BJ (cell line): Measurements from ENCODE around the gene CPXM1. TPM values are rescaled to one million over a fixed set of nuclear protein-coding genes. Genes with fewer than 3 reads are reported as not detected.

Source experiments
- CTCF ChIA-PET: fragments of 350-600 bp; formaldehyde crosslinking; extraction: SDS; loops from one replicate; lab custom pipeline; 2021; ENCODE audit warnings: antibody characterized with exemption, inconsistent platforms; lab: Yijun Ruan, JAX
- POLR2A ChIA-PET: fragments of 300-600 bp; sonication (Branson Sonifier 250); formaldehyde crosslinking; extraction: SDS; loops from one replicate; lab custom pipeline; 2021; ENCODE audit warnings: antibody characterized with exemption; lab: Charles Lee
- DNase-seq: peaks from one replicate; pipeline ENCODE4 v3.0.0-alpha.2; 2011; ENCODE audit warnings: low read depth
- H3K27me3 ChIP-seq: 2 replicates; pipeline ENCODE4 v1.6.0; 2011; ENCODE audit warnings: low read length; ENCODE audit not compliant: control insufficient read depth, insufficient read depth
- H3K36me3 ChIP-seq: 2 replicates; pipeline ENCODE4 v1.5.1; 2011; ENCODE audit warnings: low read length; ENCODE audit not compliant: control insufficient read depth, insufficient read depth
- H3K4me3 ChIP-seq: 2 replicates; pipeline ENCODE4 v1.5.1; 2011; ENCODE audit warnings: low read depth, mild to moderate bottlenecking, control low read depth, low read length
- polyA plus RNA-seq: library from polyadenylated mRNA; depleted of rRNA; stranded (reverse); fragments of >200 nt; gene quantifications from 2 replicates; pipeline ENCODE4 v1.2.3, GENCODE V29; 2011
- TF ChIP-seq, protein P1 (sequence below): IDR thresholded peaks from 2 replicates; pipeline ENCODE4 v1.5.1; 2011; ENCODE audit warnings: low read depth, mild to moderate bottlenecking, control low read depth, inconsistent platforms, low read length, moderate library complexity; ENCODE audit not compliant: insufficient read depth

Gene CPXM1
- polyA plus RNA-seq, 1 experiment: 1.6 TPM

DNA sequence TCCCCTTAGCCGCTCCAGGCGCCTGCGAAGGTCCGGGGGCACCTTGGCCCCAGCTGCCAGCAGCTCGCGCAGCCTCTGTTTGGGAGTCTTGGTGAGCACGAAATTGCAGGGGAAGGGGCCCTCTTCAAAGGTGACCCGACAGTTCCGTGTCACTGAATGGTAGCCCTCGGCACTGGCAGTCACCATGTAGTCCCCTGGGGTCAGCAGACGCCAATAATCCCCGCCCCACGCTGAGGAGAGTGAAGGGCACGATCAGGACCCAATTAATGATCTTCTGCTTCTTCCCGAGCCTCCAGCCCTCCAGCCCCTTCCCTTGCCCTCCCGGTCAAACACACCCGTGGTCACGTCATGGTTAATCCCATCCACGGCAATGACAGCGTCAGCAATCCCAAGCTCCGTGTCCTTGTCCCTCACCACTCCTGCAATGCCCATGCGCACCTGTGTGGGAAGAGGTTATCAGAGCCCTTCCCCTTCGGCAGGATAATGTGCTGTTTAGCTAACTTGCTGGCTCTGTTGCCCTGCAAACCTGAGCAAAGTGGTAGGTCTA, 6.2 kb downstream of the CPXM1 start:
- CTCF ChIA-PET: interaction anchor here (0.5 to 1.5 kb wide), 2 partner anchors 58 to 120 kb away, joined by 3 to 6 read pairs; no protein-coding TSS in a partner anchor
- Histone ChIP-seq H3K36me3 (no peaks in the 10 kb centered on the region), H3K4me3 (no peak overlapping the region), H3K27me3 (peaks cover 10% of the 10 kb centered on the region; the same call in 1 of the 2 replicates)
- POLR2A ChIA-PET: no interaction called here
- no peak for DNase-seq
- TF ChIP-seq, protein P1, sequence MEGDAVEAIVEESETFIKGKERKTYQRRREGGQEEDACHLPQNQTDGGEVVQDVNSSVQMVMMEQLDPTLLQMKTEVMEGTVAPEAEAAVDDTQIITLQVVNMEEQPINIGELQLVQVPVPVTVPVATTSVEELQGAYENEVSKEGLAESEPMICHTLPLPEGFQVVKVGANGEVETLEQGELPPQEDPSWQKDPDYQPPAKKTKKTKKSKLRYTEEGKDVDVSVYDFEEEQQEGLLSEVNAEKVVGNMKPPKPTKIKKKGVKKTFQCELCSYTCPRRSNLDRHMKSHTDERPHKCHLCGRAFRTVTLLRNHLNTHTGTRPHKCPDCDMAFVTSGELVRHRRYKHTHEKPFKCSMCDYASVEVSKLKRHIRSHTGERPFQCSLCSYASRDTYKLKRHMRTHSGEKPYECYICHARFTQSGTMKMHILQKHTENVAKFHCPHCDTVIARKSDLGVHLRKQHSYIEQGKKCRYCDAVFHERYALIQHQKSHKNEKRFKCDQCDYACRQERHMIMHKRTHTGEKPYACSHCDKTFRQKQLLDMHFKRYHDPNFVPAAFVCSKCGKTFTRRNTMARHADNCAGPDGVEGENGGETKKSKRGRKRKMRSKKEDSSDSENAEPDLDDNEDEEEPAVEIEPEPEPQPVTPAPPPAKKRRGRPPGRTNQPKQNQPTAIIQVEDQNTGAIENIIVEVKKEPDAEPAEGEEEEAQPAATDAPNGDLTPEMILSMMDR: no peak

DNA sequence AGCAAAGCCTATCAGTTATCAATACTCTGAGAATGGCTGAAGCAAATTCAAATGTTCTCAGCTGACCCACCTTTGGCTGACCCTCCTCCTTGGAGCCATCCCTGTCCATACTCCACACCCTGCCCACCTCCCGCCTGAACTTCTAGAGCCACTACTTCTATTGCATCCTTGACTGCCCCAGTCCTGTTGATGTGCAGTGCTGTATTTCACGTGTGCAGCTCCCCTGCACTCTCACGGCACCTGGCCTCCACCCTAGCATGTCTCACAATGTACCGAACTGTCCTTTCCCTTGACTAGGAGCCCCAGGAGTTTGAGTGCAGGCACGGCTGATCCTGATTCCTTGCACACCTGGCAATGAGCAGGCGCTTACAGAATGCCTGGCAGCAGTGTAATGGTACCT, 7.0 kb downstream of the CPXM1 start:
- H3K4me3 ChIP-seq: no peak overlapping the region
- CTCF ChIA-PET: no interaction called here
- DNase-seq: no peak
- no peaks in the 10 kb centered on the region for H3K36me3 ChIP-seq
- POLR2A ChIA-PET: no interaction called here
- peaks cover 6% of the 10 kb centered on the region; the same call in 1 of the 2 replicates for H3K27me3 ChIP-seq
- TF ChIP-seq, protein P1: no peak

DNA sequence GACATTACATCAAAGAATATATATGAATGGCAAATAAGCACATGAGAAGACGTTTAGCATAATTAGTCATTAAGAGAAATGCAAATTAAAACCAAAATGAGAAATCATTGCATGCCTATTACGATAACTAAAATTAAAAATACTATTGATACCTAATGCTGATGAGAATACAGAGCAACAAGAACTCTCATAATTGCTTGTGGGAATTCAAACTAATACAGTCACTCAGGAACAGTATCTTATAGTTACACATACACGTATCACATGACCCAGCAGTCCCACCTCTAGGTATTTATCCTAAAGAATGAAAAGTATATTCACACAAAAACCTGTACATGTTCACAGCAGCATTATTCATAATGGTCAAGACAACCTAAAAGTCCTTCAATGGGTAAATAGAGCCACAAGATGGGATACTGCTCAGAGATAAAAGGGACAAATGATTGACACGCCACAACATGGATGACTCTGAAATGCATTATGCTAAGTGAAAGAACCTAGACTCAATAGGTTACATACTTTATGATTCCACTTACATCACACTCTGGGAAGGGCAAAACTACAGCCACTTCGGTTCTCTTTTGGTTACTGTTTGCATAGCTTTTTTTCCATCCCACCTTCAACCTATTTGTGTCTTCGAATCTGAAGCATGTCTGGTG, 16.4 kb downstream of the CPXM1 start:
- H3K4me3 ChIP-seq: no peak overlapping the region
- CTCF ChIA-PET: no interaction called here

DNA sequence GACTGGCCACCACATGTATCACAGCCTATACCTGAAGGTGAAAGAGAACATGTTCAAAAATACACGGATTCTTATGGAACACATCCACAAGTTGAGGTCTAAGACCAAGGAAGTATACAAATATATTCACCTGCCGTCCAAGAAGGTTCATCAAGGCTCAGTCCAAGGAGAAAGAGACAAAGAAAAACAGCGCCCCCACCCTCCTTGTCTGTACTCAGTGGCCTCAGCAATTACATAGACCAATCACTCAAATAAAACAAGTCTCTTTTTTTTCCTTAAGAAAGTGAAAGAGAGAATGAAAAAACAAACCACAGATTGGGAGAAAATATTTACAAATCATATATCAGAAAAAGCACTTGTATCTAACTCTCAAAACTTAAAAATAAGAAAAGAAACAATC, 19.5 kb downstream of the CPXM1 start:
- Histone ChIP-seq H3K36me3 (no peaks in the 10 kb centered on the region), H3K27me3 (peaks cover 6% of the 10 kb centered on the region), H3K4me3 (no peak overlapping the region)
- no peak for DNase-seq
- ChIA-PET POLR2A (no interaction called here), CTCF (no interaction called here)
- TF ChIP-seq, protein P1: no peak

More for the DNA sequence above, 16.4 kb downstream of the CPXM1 start:
- TF ChIP-seq, protein P1: no peak
- POLR2A ChIA-PET: no interaction called here
- peaks cover 6% of the 10 kb centered on the region for H3K27me3 ChIP-seq
- H3K36me3 ChIP-seq: no peaks in the 10 kb centered on the region
- DNase-seq: no peak

DNA sequence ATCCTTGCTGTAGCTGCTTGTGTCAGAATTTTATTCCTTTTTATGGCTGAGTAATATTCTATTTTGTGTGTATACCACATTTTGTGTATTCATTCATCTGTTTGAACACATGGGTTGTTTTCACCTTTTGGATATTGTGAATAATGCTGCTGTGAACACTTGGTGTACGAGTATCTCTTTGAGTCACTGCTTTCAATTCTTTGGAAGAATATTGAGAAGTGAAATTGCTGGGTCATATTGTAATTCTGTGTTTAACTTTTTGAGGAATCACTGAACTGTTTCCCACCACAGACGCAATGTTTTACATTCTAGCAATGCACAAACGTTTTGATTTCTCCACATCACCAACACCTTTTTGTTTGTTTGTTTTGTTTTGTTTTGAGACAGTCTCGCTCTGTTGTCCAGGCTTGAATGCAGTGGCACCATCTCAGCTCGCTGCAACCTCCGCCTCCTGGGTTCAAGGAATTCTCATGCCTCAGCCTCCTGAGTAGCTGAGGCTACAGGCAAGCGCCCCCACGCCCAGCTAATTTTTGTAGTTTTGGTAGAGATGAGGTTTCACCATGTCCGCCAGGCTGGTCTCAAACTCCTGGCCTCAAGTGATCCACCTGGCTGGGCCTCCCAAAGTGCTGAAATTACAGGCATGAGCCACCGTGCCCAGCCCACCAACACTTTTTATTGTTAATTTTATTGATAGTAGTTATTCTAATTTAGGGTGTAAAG, 21.7 kb downstream of the CPXM1 start:
- POLR2A ChIA-PET: no interaction called here
- TF ChIP-seq, protein P1: no peak
- CTCF ChIA-PET: interaction anchor here (0.6 kb wide), 1 partner anchor 222 kb away, joined by 3 read pairs; no protein-coding TSS in a partner anchor

More for the DNA sequence above, 21.7 kb downstream of the CPXM1 start:
- Histone ChIP-seq H3K4me3 (no peak overlapping the region), H3K27me3 (peaks cover 6% of the 10 kb centered on the region), H3K36me3 (no peaks in the 10 kb centered on the region)
- no peak for DNase-seq
